HepG2 (cell line): Measurements from ENCODE around the gene MTUS2. TPM values are rescaled to one million over a fixed set of nuclear protein-coding genes. Genes with fewer than 3 reads are reported as not detected.

Source experiments
- ATAC-seq: fragments of 200-7000 bp; cut with Tn5 transposase; 3 replicates; pipeline ENCODE4 v1.9.1; 2020; ENCODE audit warnings: mild to moderate bottlenecking, moderate library complexity
- BruUV-seq: library from RNA; stranded (reverse); fragments of 400-500 nt; replicated peaks from 2 replicates; lab custom pipeline; 2021; lab: Mats Ljungman, UMichigan
- CTCF ChIA-PET: fragments of 300-600 bp; formaldehyde crosslinking; extraction: SDS; loops from one replicate; lab custom pipeline; 2021; ENCODE audit warnings: low total read pairs, inconsistent platforms, low intra/inter-chr PET ratio; lab: Yijun Ruan, JAX
- POLR2A ChIA-PET: fragments of 350-600 bp; sonication (Branson Sonifier 250); formaldehyde crosslinking; loops from one replicate; lab custom pipeline; 2020; ENCODE audit warnings: antibody characterized with exemption, inconsistent platforms; lab: Yijun Ruan, JAX
- DNase-seq: peaks from one replicate; pipeline ENCODE4 v3.0.0-alpha.2; 2015; ENCODE audit warnings: low spot score
- FAIRE-seq: peaks from 3 replicates; lab custom pipeline; 2011; peaks lifted over from hg19 to GRCh38; lab: Jason Lieb, UNC
- H2AFZ ChIP-seq: one replicate; pipeline ENCODE4 v1.6.1; 2011; ENCODE audit warnings: low read length, inconsistent platforms
- H3K27ac ChIP-seq: fragments of 300-600 bp; 3 replicates; pipeline ENCODE4 v1.8.0; 2011; ENCODE audit warnings: mixed run types, mild to moderate bottlenecking, mixed read lengths, low read length, inconsistent platforms; ENCODE audit not compliant: insufficient read depth; ENCODE audit errors: extremely low read length
- H3K27me3 ChIP-seq, 2 experiments: fragments of 200-600 bp in 1 of 2; 2 replicates in 1 of 2; 3 replicates in 1 of 2; pipeline versions ENCODE4 v1.6.0 to v1.8.0; 2011; ENCODE audit warnings: low read length in 2 of 2, mild to moderate bottlenecking in 2 of 2, moderate library complexity in 2 of 2, inconsistent platforms in 1 of 2; ENCODE audit not compliant: insufficient read depth in 2 of 2, control insufficient read depth in 1 of 2
- H3K36me3 ChIP-seq, 2 experiments: fragments of 200-600 bp in 1 of 2; replicated peaks in 1 of 2; 2 replicates in 1 of 2; 3 replicates in 1 of 2; pipeline versions ENCODE4 v1.5.1 to v1.8.0; 2011; ENCODE audit warnings: low read length in 2 of 2, inconsistent platforms in 1 of 2; ENCODE audit not compliant: insufficient read depth in 2 of 2, control insufficient read depth in 1 of 2
- H3K4me1 ChIP-seq: 2 replicates; pipeline ENCODE4 v1.5.1; 2012; ENCODE audit warnings: low read length, inconsistent platforms; ENCODE audit not compliant: insufficient read depth
- H3K4me2 ChIP-seq: 2 replicates; pipeline ENCODE4 v1.6.0; 2011; ENCODE audit warnings: low read depth, low read length, inconsistent platforms
- H3K4me3 ChIP-seq, 3 experiments: fragments of 200-600 bp in 1 of 3; sonication (generic), shearing (Covaris generic) in 1 of 3; replicated peaks in 1 of 3; 2 replicates each; pipeline ENCODE4 v1.5.1; 2011 to 2016; ENCODE audit warnings: low read length in 3 of 3, inconsistent platforms in 2 of 3, low read depth in 2 of 3, mild to moderate bottlenecking in 2 of 3, control low read depth in 1 of 3, mixed read lengths in 1 of 3; ENCODE audit not compliant: insufficient read depth in 1 of 3
- H3K79me2 ChIP-seq: one replicate; pipeline ENCODE4 v1.6.1; 2011; ENCODE audit warnings: low read length, inconsistent platforms; ENCODE audit not compliant: insufficient read depth
- H3K9ac ChIP-seq: 2 replicates; pipeline ENCODE4 v1.6.0; 2011; ENCODE audit warnings: mild to moderate bottlenecking, low read depth, low read length, inconsistent platforms; ENCODE audit not compliant: insufficient read depth
- H3K9me3 ChIP-seq: 2 replicates; pipeline ENCODE4 v1.5.1; 2012; ENCODE audit warnings: mild to moderate bottlenecking, low read length
- H4K20me1 ChIP-seq: 2 replicates; pipeline ENCODE4 v1.6.0; 2011; ENCODE audit warnings: inconsistent platforms, mild to moderate bottlenecking, low read length, moderate library complexity; ENCODE audit not compliant: insufficient read depth
- ATRX ChIP-seq: sonication (generic); formaldehyde crosslinking; IDR thresholded peaks from 2 replicates; pipeline ENCODE4 v1.4.0; 2020; ENCODE audit warnings: missing genetic modification reagents, borderline replicate concordance
- FIP1L1 ChIP-seq: fragments of 200-400 bp; formaldehyde crosslinking; IDR thresholded peaks from 2 replicates; pipeline ENCODE4 v1.6.1; 2018; ENCODE audit warnings: low read depth, mild to moderate bottlenecking, low read length, moderate library complexity, borderline replicate concordance; ENCODE audit not compliant: insufficient read depth
- KLF15 ChIP-seq: sonication (generic); formaldehyde crosslinking; IDR thresholded peaks from 2 replicates; pipeline ENCODE4 v1.8.1; 2023; ENCODE audit warnings: borderline replicate concordance, mild to moderate bottlenecking, inconsistent platforms, missing genetic modification reagents, mixed read lengths
- RELA ChIP-seq: sonication (generic); formaldehyde crosslinking; IDR thresholded peaks from 2 replicates; pipeline ENCODE4 v1.4.0; 2020; ENCODE audit warnings: missing genetic modification reagents
- SNRNP70 ChIP-seq: fragments of 200-400 bp; formaldehyde crosslinking; IDR thresholded peaks from 2 replicates; pipeline ENCODE4 v1.6.1; 2017; ENCODE audit warnings: mild to moderate bottlenecking, low read depth, low read length, moderate library complexity
- SOX6 ChIP-seq, 2 experiments: fragments of 450-650 bp in 1 of 2; sonication (generic) in 1 of 2; formaldehyde crosslinking in 1 of 2; IDR thresholded peaks; 2 replicates each; pipeline versions ENCODE4 v1.4.0 to v1.6.1; 2017 to 2020; ENCODE audit warnings: antibody characterized with exemption in 1 of 2, mild to moderate bottlenecking in 1 of 2, missing genetic modification reagents in 1 of 2
- ZIK1 ChIP-seq: sonication (generic); formaldehyde crosslinking; IDR thresholded peaks from 2 replicates; pipeline ENCODE4 v1.5.0; 2020; ENCODE audit warnings: mild to moderate bottlenecking, low read depth, missing genetic modification reagents, borderline replicate concordance
- ZNF660 ChIP-seq: sonication (generic); formaldehyde crosslinking; IDR thresholded peaks from 2 replicates; pipeline ENCODE4 v1.5.1; 2020; ENCODE audit warnings: mild to moderate bottlenecking, low read depth, missing genetic modification reagents, borderline replicate concordance
- ZNF747 ChIP-seq: sonication (generic); formaldehyde crosslinking; IDR thresholded peaks from 2 replicates; pipeline ENCODE4 v1.8.1; 2023; ENCODE audit warnings: missing genetic modification reagents, mild to moderate bottlenecking, borderline replicate concordance
- WGBS: methylation state at CpG from one replicate; pipeline ENCODE4 v1.1.6; 2017; ENCODE audit warnings: low lambda C conversion rate; 5-methylcytosine and 5-hydroxymethylcytosine counted together
- in situ Hi-C: cut with HindIII; loops from 2 replicates; pipeline ENCODE4 v1.10.0; 2017; ENCODE audit warnings: low pct_unique_long_range_greater_than_20kb; ENCODE audit not compliant: extremely low pct_ligation_motif_present
- intact Hi-C: fragments of 100-400 bp; cut with micrococcal nuclease; formaldehyde crosslinking; loops from one replicate; pipeline ENCODE4 v1.10.0; 2022; ENCODE audit not compliant: unreplicated experiment
- polyA plus RNA-seq, 8 experiments: library from polyadenylated mRNA; depleted of rRNA in 3 of 8; stranded (reverse) in 7 of 8; unstranded in 1 of 8; fragments of >200 nt; fragmentation: Illumina TruSeq in 4 of 8; extraction: Trizol in 4 of 8; gene quantifications; 2 replicates each; pipeline versions ENCODE4 v1.2.1 to v1.2.3, GENCODE V29; 2011 to 2016; ENCODE audit warnings: low read depth in 4 of 8, missing spikeins in 1 of 8, mixed read lengths in 1 of 8; ENCODE audit not compliant: insufficient read depth in 1 of 8
- total RNA-seq, 5 experiments: library from RNA; depleted of rRNA; stranded (reverse); fragments of >200 nt; fragmentation: Illumina TruSeq; extraction: Trizol; gene quantifications; 2 replicates each; pipeline ENCODE4 v1.2.3, GENCODE V29; 2016; ENCODE audit warnings: low read depth in 1 of 5
- TF ChIP-seq, protein P1 (sequence below): sonication (generic); formaldehyde crosslinking; IDR thresholded peaks from 2 replicates; pipeline ENCODE4 v1.5.1; 2020; ENCODE audit warnings: mild to moderate bottlenecking, missing genetic modification reagents, moderate library complexity
- TF ChIP-seq, protein P2 (sequence below): sonication (generic); formaldehyde crosslinking; IDR thresholded peaks from 2 replicates; pipeline ENCODE4 v1.5.0; 2020; ENCODE audit warnings: mild to moderate bottlenecking, missing genetic modification reagents

MTUS2 gene
- total and polyA plus RNA-seq, 2 of the 13 experiments (the other 11 are each of a cell fraction or from before 2014, with no cell fraction given): not detected

- H3K36me3 ChIP-seq: no peaks in the 10 kb centered on the region
- BruUV-seq: no TSS peak
- POLR2A ChIA-PET: no interaction called here
- no peak overlapping the region for H3K4me3 ChIP-seq
- no peaks in the 10 kb centered on the region for H4K20me1 ChIP-seq
- no peaks in the 10 kb centered on the region for H3K27me3 ChIP-seq
- no peaks in the 10 kb centered on the region for H3K9me3 ChIP-seq
- no peaks in the 10 kb centered on the region for H3K79me2 ChIP-seq
- no peaks in the 10 kb centered on the region for H3K4me1 ChIP-seq
- no peak overlapping the region for H3K4me2 ChIP-seq
- CTCF ChIA-PET: no interaction called here
- intact Hi-C loops (no loop called here), in situ Hi-C loops (no loop called here)
- H3K9ac ChIP-seq: no peak overlapping the region
- ATAC-seq (no peak), DNase-seq (no peak), FAIRE-seq (no peak)
- TF ChIP-seq ZNF747 (no peak), ZIK1 (CRISPR knock-in tag) (no peak)
- WGBS: 11% methylated on average over 4 of the region's 4 CpGs
- H3K27ac ChIP-seq: no peak overlapping the region
- H2AFZ ChIP-seq: no peak overlapping the region
These were observed 23.5 kb downstream of the MTUS2 start for GRCh38 chr13:28843639-28844038.

GRCh38 chr13:28849441-28849840 is 29.3 kb downstream of the MTUS2 start:
- Histone ChIP-seq H3K36me3 (no peaks in the 10 kb centered on the region), H3K27me3 (no peaks in the 10 kb centered on the region), H3K4me1 (no peaks in the 10 kb centered on the region), H4K20me1 (no peaks in the 10 kb centered on the region), H3K4me3 (no peak overlapping the region), H3K9ac (no peak overlapping the region), H3K27ac (no peak overlapping the region), H3K9me3 (no peaks in the 10 kb centered on the region), H3K4me2 (no peak overlapping the region), H3K79me2 (no peaks in the 10 kb centered on the region), H2AFZ (no peak overlapping the region)
- intact Hi-C loops (no loop called here), in situ Hi-C loops (no loop called here)
- no TSS peak for BruUV-seq
- ATAC-seq: no peak
- POLR2A ChIA-PET: no interaction called here
- no peak for DNase-seq
- 0% methylated on average over 3 of the region's 3 CpGs for WGBS
- no peak for FAIRE-seq
- CTCF ChIA-PET: no interaction called here
- TF ChIP-seq SOX6 (IDR thresholded peaks at IDR 0.05) (no peak), SOX6 (CRISPR knock-in tag; IDR thresholded peaks at IDR 0.05) (no peak), RELA (CRISPR knock-in tag) (no peak), KLF15 (CRISPR knock-in tag) (no peak), FIP1L1 (no peak), SNRNP70 (no peak), ZNF660 (CRISPR knock-in tag) (no peak), ATRX (CRISPR knock-in tag) (no peak), ZIK1 (CRISPR knock-in tag) (no peak)
- TF ChIP-seq, protein P1, sequence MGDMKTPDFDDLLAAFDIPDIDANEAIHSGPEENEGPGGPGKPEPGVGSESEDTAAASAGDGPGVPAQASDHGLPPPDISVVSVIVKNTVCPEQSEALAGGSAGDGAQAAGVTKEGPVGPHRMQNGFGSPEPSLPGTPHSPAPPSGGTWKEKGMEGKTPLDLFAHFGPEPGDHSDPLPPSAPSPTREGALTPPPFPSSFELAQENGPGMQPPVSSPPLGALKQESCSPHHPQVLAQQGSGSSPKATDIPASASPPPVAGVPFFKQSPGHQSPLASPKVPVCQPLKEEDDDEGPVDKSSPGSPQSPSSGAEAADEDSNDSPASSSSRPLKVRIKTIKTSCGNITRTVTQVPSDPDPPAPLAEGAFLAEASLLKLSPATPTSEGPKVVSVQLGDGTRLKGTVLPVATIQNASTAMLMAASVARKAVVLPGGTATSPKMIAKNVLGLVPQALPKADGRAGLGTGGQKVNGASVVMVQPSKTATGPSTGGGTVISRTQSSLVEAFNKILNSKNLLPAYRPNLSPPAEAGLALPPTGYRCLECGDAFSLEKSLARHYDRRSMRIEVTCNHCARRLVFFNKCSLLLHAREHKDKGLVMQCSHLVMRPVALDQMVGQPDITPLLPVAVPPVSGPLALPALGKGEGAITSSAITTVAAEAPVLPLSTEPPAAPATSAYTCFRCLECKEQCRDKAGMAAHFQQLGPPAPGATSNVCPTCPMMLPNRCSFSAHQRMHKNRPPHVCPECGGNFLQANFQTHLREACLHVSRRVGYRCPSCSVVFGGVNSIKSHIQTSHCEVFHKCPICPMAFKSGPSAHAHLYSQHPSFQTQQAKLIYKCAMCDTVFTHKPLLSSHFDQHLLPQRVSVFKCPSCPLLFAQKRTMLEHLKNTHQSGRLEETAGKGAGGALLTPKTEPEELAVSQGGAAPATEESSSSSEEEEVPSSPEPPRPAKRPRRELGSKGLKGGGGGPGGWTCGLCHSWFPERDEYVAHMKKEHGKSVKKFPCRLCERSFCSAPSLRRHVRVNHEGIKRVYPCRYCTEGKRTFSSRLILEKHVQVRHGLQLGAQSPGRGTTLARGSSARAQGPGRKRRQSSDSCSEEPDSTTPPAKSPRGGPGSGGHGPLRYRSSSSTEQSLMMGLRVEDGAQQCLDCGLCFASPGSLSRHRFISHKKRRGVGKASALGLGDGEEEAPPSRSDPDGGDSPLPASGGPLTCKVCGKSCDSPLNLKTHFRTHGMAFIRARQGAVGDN (CRISPR knock-in tag): no peak
- TF ChIP-seq, protein P2, sequence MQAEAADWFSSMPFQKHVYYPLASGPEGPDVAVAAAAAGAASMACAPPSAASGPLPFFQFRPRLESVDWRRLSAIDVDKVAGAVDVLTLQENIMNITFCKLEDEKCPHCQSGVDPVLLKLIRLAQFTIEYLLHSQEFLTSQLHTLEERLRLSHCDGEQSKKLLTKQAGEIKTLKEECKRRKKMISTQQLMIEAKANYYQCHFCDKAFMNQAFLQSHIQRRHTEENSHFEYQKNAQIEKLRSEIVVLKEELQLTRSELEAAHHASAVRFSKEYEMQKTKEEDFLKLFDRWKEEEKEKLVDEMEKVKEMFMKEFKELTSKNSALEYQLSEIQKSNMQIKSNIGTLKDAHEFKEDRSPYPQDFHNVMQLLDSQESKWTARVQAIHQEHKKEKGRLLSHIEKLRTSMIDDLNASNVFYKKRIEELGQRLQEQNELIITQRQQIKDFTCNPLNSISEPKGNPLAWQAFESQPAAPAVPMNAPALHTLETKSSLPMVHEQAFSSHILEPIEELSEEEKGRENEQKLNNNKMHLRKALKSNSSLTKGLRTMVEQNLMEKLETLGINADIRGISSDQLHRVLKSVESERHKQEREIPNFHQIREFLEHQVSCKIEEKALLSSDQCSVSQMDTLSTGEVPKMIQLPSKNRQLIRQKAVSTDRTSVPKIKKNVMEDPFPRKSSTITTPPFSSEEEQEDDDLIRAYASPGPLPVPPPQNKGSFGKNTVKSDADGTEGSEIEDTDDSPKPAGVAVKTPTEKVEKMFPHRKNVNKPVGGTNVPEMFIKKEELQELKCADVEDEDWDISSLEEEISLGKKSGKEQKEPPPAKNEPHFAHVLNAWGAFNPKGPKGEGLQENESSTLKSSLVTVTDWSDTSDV (CRISPR knock-in tag): no peak
